Progenitor cell of endocrine pancreas (in vitro differentiated cells): Measurements from ENCODE around the gene SEPTIN10. TPM values are rescaled to one million over a fixed set of nuclear protein-coding genes. Genes with fewer than 3 reads are reported as not detected.
A peak's percentile ranks its signal among the peaks of the same experiment; 100 is the strongest.

Experiments used
- DNase-seq: peaks from one replicate; pipeline ENCODE4 v3.0.0; 2021; ENCODE audit warnings: low spot score; ENCODE audit not compliant: unreplicated experiment
- H3K27ac Mint-ChIP-seq: 2 replicates; pipeline ENCODE4 v1.8.0; 2021; ENCODE audit warnings: mild to moderate bottlenecking, moderate library complexity, mixed read lengths
- H3K27me3 Mint-ChIP-seq: 2 replicates; pipeline ENCODE4 v1.8.0; 2021; ENCODE audit warnings: mixed read lengths
- H3K36me3 Mint-ChIP-seq: 2 replicates; pipeline ENCODE4 v1.8.0; 2022; ENCODE audit warnings: mixed read lengths; ENCODE audit not compliant: insufficient read depth
- H3K4me1 Mint-ChIP-seq: 2 replicates; pipeline ENCODE4 v1.8.0; 2021; ENCODE audit warnings: low read depth, mixed read lengths
- H3K4me3 Mint-ChIP-seq: 2 replicates; pipeline ENCODE4 v1.8.0; 2021; ENCODE audit warnings: low read depth, mild to moderate bottlenecking, moderate library complexity, mixed read lengths
- H3K9me3 Mint-ChIP-seq: 2 replicates; pipeline ENCODE4 v1.8.0; 2021; ENCODE audit warnings: low read depth, mixed read lengths
- total RNA-seq: library from RNA; stranded (reverse); gene quantifications from 2 replicates; pipeline ENCODE4 v1.2.1, GENCODE V29; 2021
- TF ChIP-seq, protein P1 (sequence below): fragments of 200-600 bp; sonication (generic); IDR thresholded peaks from one replicate; pipeline ENCODE4 v1.5.0; 2021; ENCODE audit warnings: antibody characterized with exemption, mild to moderate bottlenecking; ENCODE audit not compliant: unreplicated experiment

SEPTIN10 gene
- total RNA-seq, 1 donor from 2014 or later: 67.5 TPM

DNA sequence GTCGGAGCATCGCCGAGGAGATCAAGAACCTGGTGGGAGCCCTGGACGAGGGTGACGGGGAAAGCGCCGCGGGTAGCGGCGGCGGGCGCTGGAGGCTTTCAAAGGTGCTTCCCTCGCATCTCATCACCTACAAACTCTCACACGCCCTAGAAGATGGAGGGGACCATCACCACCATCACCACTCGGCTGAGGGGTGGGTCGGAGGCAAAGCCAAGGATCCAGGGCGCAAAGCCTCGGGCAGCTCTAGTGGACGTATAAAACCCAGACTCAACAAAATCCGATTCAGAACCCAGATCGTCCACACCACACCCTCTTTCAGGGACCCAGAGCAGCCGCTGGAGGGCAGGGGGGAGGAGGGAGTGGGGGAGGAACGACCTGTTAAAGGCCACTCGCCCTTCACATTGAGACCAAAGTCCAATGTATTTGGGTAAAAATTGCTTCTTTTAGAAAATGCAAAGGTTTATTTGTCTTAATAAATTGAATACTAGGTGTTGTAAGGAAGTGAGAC lies 1.9 kb upstream of the SEPTIN10 start:
- Mint-ChIP-seq H3K4me3 (peak overlapping the region; percentile 78), H3K4me1 (peaks cover 32% of the 10 kb centered on the region), H3K27me3 (peaks cover 12% of the 10 kb centered on the region), H3K36me3 (no peaks in the 10 kb centered on the region), H3K9me3 (no peaks in the 10 kb centered on the region), H3K27ac (peak overlapping the region; percentile 79)
- TF ChIP-seq, protein P1, sequence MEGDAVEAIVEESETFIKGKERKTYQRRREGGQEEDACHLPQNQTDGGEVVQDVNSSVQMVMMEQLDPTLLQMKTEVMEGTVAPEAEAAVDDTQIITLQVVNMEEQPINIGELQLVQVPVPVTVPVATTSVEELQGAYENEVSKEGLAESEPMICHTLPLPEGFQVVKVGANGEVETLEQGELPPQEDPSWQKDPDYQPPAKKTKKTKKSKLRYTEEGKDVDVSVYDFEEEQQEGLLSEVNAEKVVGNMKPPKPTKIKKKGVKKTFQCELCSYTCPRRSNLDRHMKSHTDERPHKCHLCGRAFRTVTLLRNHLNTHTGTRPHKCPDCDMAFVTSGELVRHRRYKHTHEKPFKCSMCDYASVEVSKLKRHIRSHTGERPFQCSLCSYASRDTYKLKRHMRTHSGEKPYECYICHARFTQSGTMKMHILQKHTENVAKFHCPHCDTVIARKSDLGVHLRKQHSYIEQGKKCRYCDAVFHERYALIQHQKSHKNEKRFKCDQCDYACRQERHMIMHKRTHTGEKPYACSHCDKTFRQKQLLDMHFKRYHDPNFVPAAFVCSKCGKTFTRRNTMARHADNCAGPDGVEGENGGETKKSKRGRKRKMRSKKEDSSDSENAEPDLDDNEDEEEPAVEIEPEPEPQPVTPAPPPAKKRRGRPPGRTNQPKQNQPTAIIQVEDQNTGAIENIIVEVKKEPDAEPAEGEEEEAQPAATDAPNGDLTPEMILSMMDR: no peak
- DNase-seq: no peak

DNA sequence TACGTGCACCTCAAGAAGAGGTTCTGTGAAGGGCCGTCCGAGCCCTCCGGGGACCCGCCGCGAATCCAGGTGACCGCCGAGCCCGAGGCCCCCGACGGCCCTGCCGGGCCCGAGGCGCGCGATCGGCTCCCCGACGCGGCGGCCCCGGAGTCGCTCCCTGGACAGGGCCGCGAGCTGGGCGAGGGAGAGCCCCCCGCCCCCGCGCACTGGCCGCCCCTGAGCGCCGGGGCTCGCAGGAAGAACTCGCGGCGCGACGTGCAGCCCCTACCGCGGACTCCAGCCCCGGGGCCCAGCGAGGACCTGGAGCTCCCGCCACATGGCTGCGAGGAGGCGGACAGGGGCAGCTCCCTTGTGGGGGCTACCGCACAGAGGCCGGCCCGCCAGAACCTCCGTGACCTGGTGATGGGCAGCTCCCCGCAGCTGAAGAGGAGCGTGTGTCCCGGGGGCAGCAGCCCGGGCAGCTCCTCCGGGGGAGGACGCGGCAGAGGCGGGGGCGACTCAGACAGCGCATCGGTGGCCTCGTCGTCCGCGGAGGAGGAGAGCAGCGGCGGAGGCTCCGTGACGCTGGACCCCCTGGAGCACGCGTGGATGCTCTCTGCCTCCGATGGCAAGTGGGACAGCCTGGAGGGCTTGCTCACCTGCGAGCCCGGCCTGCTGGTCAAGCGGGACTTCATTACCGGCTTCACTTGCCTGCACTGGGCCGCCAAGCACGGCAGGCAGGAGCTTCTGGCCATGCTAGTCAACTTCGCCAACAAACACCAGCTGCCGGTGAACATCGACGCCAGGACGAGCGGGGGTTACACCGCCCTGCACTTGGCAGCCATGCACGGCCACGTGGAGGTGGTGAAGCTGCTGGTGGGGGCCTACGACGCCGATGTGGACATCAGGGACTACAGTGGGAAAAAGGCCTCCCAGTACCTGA lies 1.2 kb upstream of the SEPTIN10 start:
- Mint-ChIP-seq H3K36me3 (no peaks in the 10 kb centered on the region), H3K4me1 (peaks cover 32% of the 10 kb centered on the region), H3K27ac (no peak overlapping the region), H3K27me3 (peaks cover 12% of the 10 kb centered on the region), H3K4me3 (peak overlapping the region; percentile 78), H3K9me3 (no peaks in the 10 kb centered on the region)
- TF ChIP-seq, protein P1: no peak
- peak; percentile 33 for DNase-seq

DNA sequence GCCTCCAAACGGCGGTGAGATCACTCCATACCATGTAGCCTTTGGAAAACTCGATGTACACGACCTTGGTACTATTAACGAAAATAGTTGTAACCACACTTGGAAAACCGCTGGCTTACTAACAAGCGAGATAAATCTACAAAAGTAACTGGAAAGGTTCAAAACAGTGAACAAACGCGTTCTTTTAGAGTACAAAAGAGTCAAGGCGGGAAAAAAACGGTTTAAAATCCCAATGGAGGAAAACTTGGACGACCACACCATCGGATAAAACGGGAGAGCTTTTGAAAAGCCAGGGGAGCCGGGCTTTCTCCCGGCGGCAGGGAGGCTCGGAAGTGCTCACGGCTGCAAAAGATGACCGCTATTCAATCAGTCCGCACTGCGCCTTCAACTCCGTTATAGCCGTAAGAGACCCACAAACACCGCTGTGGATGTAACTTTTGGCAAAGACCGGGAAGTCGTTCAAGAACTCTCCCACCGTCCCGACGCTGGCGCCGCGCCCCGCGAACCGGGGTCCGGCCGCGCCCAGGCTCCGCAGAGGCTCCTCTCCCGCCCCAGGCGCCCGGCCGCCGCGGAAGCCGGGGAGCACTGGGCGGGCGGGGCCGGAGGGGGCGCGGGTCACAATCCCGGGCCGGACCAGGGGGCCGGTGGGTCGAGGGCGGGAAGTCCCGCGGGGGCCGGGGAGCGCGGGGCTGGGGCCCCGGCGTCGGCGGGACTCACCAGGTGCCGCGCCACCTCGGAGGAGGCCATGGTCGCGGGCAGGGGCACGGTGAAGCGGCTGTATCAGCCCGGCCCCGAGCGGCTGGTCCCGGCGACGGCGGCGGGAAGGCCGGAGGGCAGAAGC lies 465 bp downstream of the SEPTIN10 start:
- Mint-ChIP-seq H3K4me3 (peak overlapping the region; percentile 93), H3K4me1 (peaks cover 33% of the 10 kb centered on the region), H3K27me3 (peaks cover 12% of the 10 kb centered on the region), H3K9me3 (no peaks in the 10 kb centered on the region), H3K27ac (peak overlapping the region; percentile 98), H3K36me3 (peaks cover 4% of the 10 kb centered on the region)
- DNase-seq: no peak
- TF ChIP-seq, protein P1: no peak

DNA sequence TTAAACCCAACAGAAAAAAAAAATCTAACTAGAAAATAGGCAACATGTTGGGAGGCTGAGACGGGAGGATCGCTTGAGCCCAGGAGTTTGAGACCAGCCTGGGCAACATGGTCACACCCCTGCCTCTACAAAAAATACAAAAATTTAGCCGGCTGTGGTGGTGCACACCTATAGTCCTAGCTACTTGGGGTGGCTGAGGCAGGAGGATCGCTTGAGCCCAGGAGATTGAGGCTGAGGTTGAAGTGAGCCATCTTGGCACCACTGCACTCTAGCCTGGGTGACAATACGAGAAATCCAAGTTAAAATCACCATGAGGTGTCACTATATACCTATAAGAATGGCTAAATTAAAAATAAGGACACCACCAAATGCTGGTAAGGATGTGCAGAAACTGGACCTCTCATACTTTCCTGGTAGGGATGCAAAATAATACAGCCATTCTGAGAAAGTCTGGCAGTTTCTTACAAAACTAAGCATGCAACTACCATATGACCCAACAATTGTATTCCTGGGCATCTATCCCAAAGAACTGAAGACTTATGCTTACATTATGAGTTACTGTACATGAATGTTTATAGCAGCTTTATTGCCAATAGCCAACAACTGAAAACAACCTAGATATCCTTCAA lies 2.2 kb downstream of the SEPTIN10 start:
- Mint-ChIP-seq H3K4me3 (peak overlapping the region; percentile 93), H3K9me3 (no peaks in the 10 kb centered on the region), H3K27ac (no peak overlapping the region), H3K36me3 (peaks cover 4% of the 10 kb centered on the region), H3K27me3 (peaks cover 12% of the 10 kb centered on the region), H3K4me1 (peaks cover 31% of the 10 kb centered on the region)
- no peak for DNase-seq
- TF ChIP-seq, protein P1: no peak
